Activated naive CD4-positive, alpha-beta T cell treated with anti-CD3 and anti-CD28 coated beads, Interleukin-2, amount 50 U/mL, for 24 hours (primary cell): ENCODE results near the gene MYRF.

ENCODE experiments used
- H3K27ac Mint-ChIP-seq: one replicate; pipeline ENCODE4 v1.8.0; 2021; ENCODE audit warnings: mild to moderate bottlenecking, mixed read lengths
- H3K27me3 Mint-ChIP-seq: one replicate; pipeline ENCODE4 v1.8.0; 2021; ENCODE audit warnings: mixed read lengths
- H3K36me3 Mint-ChIP-seq: one replicate; pipeline ENCODE4 v1.8.0; 2021; ENCODE audit warnings: mixed read lengths
- H3K4me1 Mint-ChIP-seq: one replicate; pipeline ENCODE4 v1.8.0; 2021; ENCODE audit warnings: mixed read lengths
- H3K4me3 Mint-ChIP-seq: one replicate; pipeline ENCODE4 v1.8.0; 2021; ENCODE audit warnings: mild to moderate bottlenecking, mixed read lengths
- H3K9me3 Mint-ChIP-seq: one replicate; pipeline ENCODE4 v1.8.0; 2021; ENCODE audit warnings: mixed read lengths

Gene MYRF

DNA sequence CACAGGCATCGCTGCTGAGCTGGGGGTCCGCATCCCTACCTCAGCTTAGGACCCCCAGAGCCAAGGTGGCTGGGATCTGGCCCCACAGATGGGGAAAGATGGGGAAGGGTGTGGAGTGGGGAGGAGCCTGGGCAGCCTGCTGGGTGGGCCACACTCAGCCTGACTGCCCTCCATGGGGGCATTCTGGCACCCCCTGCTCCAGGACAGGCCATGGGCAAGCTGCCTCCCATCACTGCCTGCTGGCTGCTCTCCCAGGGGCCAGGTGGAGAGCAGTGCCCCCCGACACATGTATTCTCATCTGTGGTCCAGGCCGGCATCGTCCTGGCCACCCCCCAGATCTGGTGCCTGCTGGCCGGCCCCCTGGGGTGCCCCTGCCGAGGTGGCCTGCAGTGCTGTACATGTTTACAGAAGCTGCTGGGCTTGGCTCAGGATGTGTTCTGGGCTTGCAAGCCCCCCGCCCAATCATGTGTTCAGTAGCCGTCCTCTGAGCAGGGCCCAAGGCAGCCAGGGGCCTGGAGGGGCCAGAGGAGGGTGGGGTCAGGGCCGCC lies 7.8 kb upstream of the MYRF start:
- no peak overlapping the region for H3K4me3 Mint-ChIP-seq
- H3K36me3 Mint-ChIP-seq = no peaks in the 10 kb centered on the region
- no peaks in the 10 kb centered on the region for H3K9me3 Mint-ChIP-seq
- H3K27me3 Mint-ChIP-seq = peaks cover 1% of the 10 kb centered on the region
- no peaks in the 10 kb centered on the region for H3K4me1 Mint-ChIP-seq
- no peak overlapping the region for H3K27ac Mint-ChIP-seq

DNA sequence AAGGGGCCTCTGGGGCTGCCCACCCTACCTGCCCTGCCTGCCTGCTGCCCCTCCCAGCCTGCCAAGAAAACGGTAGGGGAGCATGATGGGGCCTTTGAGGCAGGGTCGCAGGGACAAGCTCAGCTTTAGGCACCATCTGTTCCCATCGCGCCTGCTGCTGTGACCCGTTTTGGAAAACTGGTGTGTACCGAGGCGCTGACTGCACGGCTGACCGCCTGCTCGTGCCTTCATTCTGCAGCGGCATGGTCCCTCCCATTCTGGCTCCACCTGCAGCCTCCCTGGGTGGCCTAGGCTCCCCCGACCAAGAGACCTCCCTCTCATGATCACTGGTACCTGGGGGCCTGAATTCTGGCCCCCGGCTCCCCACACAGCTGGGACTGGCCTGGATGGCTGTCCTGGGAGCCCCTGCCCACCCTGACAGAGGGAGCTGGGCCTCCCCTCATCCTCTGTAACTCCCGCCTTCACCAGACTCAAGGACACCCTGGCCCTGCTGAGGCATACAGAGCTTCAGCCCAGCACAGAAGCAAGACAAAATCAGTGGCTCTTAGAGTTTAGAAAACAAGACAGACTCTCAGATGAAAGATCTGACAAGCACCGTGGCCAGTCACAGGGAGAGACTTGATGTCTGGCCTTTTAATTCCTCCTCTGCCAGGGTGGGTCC lies 6.5 kb upstream of the MYRF start:
- no peaks in the 10 kb centered on the region for H3K9me3 Mint-ChIP-seq
- no peak overlapping the region for H3K4me3 Mint-ChIP-seq
- H3K36me3 Mint-ChIP-seq = no peaks in the 10 kb centered on the region
- peaks cover 2% of the 10 kb centered on the region for H3K4me1 Mint-ChIP-seq
- peaks cover 4% of the 10 kb centered on the region for H3K27me3 Mint-ChIP-seq
- H3K27ac Mint-ChIP-seq = no peak overlapping the region

DNA sequence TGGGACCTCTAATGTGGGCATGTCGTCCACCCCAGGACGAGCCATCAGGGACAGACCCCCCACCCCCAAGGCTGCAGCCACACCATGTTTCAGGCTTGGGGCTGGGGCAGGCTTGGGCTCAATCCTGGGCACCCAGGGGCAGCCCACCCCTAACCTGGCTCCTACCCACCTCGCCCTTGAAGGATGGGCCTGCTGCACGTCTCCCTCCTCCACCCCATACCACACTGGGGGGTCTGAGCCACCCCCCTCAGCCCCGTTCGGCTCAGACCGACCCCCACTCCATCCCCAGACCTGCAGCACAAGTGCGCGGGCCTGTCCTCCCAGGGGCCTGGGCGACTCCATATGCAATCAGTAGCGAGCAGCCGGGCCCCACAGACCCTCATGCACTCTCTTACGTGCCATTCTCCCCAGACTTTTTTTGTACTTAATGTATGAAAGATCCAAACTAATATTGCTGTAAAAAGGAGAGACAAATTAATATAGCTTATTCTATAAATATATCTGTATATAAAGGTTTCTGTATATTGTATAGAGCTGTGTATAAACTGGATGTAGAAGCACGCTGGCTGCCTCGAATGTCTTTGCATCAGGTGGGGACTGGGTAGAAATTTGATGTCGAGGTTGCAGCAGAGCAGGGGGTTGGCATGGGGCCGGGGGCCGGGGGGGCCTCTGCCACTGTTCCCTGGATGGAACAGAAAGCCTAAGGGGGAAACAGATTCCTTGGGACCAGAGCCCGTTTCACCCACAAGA lies 5.8 kb upstream of the MYRF start:
- Mint-ChIP-seq H3K27me3 (peaks cover 8% of the 10 kb centered on the region), H3K27ac (no peak overlapping the region), H3K4me1 (peaks cover 6% of the 10 kb centered on the region), H3K36me3 (no peaks in the 10 kb centered on the region), H3K4me3 (no peak overlapping the region), H3K9me3 (no peaks in the 10 kb centered on the region)

- H3K27ac Mint-ChIP-seq = no peak overlapping the region
- no peaks in the 10 kb centered on the region for H3K9me3 Mint-ChIP-seq
- no peaks in the 10 kb centered on the region for H3K36me3 Mint-ChIP-seq
- no peak overlapping the region for H3K4me3 Mint-ChIP-seq
- peaks cover 10% of the 10 kb centered on the region for H3K27me3 Mint-ChIP-seq
- peaks cover 10% of the 10 kb centered on the region for H3K4me1 Mint-ChIP-seq
Measured at GRCh38 chr11:61747192-61747966, 5.1 kb upstream of the MYRF start.

DNA sequence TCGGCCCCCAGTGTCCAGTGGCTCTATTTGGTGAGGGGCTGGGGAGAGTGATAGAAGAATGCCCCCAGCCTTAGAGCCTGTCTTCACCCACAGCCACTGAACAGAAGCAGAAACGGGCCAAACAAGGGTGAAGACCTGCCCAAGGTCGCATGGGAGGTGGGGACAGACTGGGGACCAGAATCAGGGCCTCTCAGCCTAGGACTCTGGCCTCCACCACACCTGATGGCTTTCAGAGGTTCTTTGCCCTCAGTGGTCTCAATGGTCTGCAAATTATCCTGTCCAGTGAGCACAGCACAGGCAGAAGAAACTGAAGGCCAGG lies 4.5 kb upstream of the MYRF start:
- no peaks in the 10 kb centered on the region for H3K36me3 Mint-ChIP-seq

DNA sequence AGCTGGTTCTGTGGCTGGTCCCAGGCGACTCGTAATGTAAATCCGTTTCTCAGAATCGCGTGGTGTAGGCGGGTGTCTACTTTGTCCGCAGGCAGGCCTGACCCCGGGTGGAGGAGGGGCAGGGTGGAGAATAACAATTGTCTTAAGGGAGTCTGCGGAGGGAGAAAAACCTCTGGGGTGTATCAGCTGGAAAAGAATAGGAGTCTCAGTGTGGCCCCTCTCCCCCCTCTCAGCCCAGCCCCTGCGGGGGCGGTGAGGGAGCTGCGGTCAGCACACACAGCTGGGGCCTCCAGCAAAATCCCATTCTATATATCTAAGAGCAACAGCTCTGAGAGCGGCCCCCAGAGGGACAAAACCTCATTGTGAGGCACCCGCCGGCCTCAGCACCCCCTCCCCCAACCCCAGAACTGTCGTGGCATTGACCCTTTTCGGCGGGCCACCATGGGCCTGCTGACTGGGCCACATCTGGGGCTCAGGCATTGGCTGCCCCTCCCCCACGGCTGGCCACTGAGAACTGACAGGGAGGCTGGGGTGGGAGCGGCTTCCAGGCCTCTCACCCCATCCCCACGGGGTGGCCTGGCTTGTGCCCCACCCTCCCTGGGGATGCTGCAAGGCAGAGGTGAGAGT lies 2.7 kb upstream of the MYRF start:
- peaks cover 20% of the 10 kb centered on the region for H3K4me1 Mint-ChIP-seq
- H3K9me3 Mint-ChIP-seq = no peaks in the 10 kb centered on the region
- no peaks in the 10 kb centered on the region for H3K36me3 Mint-ChIP-seq
- H3K27me3 Mint-ChIP-seq = peaks cover 13% of the 10 kb centered on the region
- no peak overlapping the region for H3K4me3 Mint-ChIP-seq
- H3K27ac Mint-ChIP-seq = no peak overlapping the region

More for the DNA sequence above, 4.5 kb upstream of the MYRF start:
- peaks cover 11% of the 10 kb centered on the region for H3K4me1 Mint-ChIP-seq
- H3K27me3 Mint-ChIP-seq = peaks cover 10% of the 10 kb centered on the region
- H3K4me3 Mint-ChIP-seq = no peak overlapping the region
- H3K27ac Mint-ChIP-seq = no peak overlapping the region
- H3K9me3 Mint-ChIP-seq = no peaks in the 10 kb centered on the region

- Mint-ChIP-seq H3K9me3 (no peaks in the 10 kb centered on the region), H3K36me3 (no peaks in the 10 kb centered on the region), H3K4me1 (peaks cover 20% of the 10 kb centered on the region), H3K27me3 (peaks cover 13% of the 10 kb centered on the region), H3K27ac (no peak overlapping the region), H3K4me3 (peak overlapping the region; percentile 34)
Measured at GRCh38 chr11:61750631-61751273, 1.7 kb upstream of the MYRF start.

GRCh38 chr11:61751384-61751783 lies 1.1 kb upstream of the MYRF start:
- no peaks in the 10 kb centered on the region for H3K9me3 Mint-ChIP-seq
- H3K27ac Mint-ChIP-seq = no peak overlapping the region
- peaks cover 13% of the 10 kb centered on the region for H3K27me3 Mint-ChIP-seq
- no peaks in the 10 kb centered on the region for H3K36me3 Mint-ChIP-seq
- peaks cover 23% of the 10 kb centered on the region for H3K4me1 Mint-ChIP-seq
- H3K4me3 Mint-ChIP-seq = peak overlapping the region; percentile 34

GRCh38 chr11:61752925-61753521 lies 587 bp downstream of the MYRF start:
- peak overlapping the region; percentile 62 for H3K27ac Mint-ChIP-seq
- H3K4me3 Mint-ChIP-seq = peak overlapping the region; percentile 78
- no peaks in the 10 kb centered on the region for H3K36me3 Mint-ChIP-seq
- H3K4me1 Mint-ChIP-seq = peaks cover 24% of the 10 kb centered on the region
- peaks cover 13% of the 10 kb centered on the region for H3K27me3 Mint-ChIP-seq
- H3K9me3 Mint-ChIP-seq = no peaks in the 10 kb centered on the region

DNA sequence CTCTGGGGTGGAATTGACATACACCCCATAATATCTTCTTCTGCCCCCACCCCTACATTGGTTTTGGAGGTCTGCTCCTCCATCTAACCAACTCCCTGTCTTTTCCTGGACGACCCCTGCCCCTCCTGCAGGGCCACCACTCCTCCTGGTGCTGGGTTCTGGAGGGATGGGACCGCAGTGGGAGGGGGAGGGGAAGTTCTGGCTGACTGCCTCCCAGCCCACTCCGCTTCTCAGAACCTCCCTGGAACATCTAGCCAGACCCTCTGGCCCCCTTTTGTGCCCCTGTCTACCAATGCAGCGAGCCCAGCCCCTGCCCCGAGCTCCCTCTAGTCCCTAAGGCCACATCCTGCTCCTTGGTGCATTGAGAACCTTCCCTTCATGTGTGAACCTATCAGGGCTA lies 1.2 kb downstream of the MYRF start:
- Mint-ChIP-seq H3K36me3 (no peaks in the 10 kb centered on the region), H3K27me3 (peaks cover 13% of the 10 kb centered on the region), H3K27ac (no peak overlapping the region), H3K4me1 (peaks cover 24% of the 10 kb centered on the region), H3K9me3 (no peaks in the 10 kb centered on the region), H3K4me3 (peak overlapping the region; percentile 78)

DNA sequence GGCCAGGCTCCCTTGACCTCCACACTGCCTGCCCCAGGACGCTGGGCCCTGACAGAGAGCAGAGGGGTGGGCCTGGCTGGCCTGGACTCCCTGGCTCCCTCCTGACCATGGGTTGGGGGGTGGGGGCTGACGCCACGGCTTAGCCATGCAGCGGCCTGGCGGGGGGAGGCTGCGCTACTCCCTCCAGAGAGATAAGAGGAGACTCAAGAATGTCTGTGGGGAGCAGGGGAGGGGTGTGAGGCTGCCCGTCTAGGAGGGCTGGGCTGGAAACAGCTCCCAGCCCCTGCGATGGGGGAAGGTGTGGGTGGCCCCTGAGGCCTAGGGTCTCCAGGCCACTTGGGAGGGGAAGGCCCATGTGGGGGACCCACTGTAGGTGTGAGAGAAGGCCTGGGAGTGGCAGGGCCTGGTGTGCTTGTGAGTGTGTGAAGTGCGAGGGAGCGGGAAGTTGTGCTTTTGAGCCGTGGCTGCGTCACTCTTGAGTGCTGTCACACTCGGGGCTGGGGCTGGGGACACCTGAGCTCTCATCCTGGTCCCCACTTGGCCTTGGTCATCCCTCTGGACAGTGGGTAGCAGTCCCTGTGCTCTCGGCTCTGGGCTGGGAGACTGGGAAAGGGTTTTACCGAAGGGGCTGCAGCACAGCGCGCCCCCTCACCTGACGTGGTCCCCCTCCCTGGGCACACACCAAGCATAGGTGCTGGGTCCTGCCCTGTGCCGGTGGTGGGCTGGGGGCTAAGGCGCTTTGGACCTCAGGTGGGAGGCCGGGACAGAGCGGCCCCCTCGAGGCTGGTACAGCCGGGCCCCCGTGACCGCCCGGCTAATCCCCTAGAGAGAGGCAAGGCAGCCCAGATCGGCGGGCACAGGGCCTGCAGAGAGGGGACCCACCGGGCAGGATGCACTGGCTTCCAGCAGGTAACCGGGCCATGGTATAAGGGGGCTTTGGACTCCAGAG lies 2.4 kb downstream of the MYRF start:
- no peak overlapping the region for H3K4me3 Mint-ChIP-seq
- peaks cover 11% of the 10 kb centered on the region for H3K27me3 Mint-ChIP-seq
- H3K4me1 Mint-ChIP-seq = peaks cover 24% of the 10 kb centered on the region
- H3K27ac Mint-ChIP-seq = no peak overlapping the region
- no peaks in the 10 kb centered on the region for H3K9me3 Mint-ChIP-seq
- H3K36me3 Mint-ChIP-seq = no peaks in the 10 kb centered on the region

GRCh38 chr11:61756147-61756451 lies 3.7 kb downstream of the MYRF start:
- H3K27me3 Mint-ChIP-seq = peaks cover 7% of the 10 kb centered on the region
- no peak overlapping the region for H3K4me3 Mint-ChIP-seq
- peaks cover 20% of the 10 kb centered on the region for H3K4me1 Mint-ChIP-seq
- H3K9me3 Mint-ChIP-seq = no peaks in the 10 kb centered on the region
- H3K27ac Mint-ChIP-seq = no peak overlapping the region
- no peaks in the 10 kb centered on the region for H3K36me3 Mint-ChIP-seq

- H3K36me3 Mint-ChIP-seq = no peaks in the 10 kb centered on the region
- H3K9me3 Mint-ChIP-seq = no peaks in the 10 kb centered on the region
- no peak overlapping the region for H3K4me3 Mint-ChIP-seq
- H3K27ac Mint-ChIP-seq = no peak overlapping the region
- H3K27me3 Mint-ChIP-seq = peaks cover 6% of the 10 kb centered on the region
- H3K4me1 Mint-ChIP-seq = peaks cover 18% of the 10 kb centered on the region
Measured at GRCh38 chr11:61756452-61757212, 4.2 kb downstream of the MYRF start.
